Heart right ventricle (tissue), 16 donors: ENCODE results near the gene LPCAT4. TPM values are rescaled to one million over a fixed set of nuclear protein-coding genes. Genes with fewer than 3 reads are reported as not detected.

Experiments used
- ATAC-seq, 8 donors: fragments of 200-7000 bp; cut with Tn5 transposase; one replicate each; pipeline ENCODE4 v1.9.1; 2020; ENCODE audit warnings: mild to moderate bottlenecking in 8 of 8, moderate library complexity in 8 of 8, moderate number of reproducible peaks in 1 of 8
- DNase-seq, 2 donors: peaks; one replicate each; pipeline ENCODE4 v3.0.0-alpha.2; 2020
- H3K27ac ChIP-seq, 10 donors: fragments of 200-600 bp; sonication (generic) in 2 of 10; one replicate each; pipeline versions ENCODE4 v1.5.0 to v1.8.0; 2020 to 2022; ENCODE audit warnings: mild to moderate bottlenecking in 3 of 10
- H3K27me3 ChIP-seq, 7 donors: fragments of 200-600 bp; one replicate each; pipeline ENCODE4 v1.8.0; 2021 to 2022; ENCODE audit warnings: mild to moderate bottlenecking in 2 of 7
- H3K36me3 ChIP-seq, 9 donors: fragments of 200-600 bp; sonication (generic) in 1 of 9; one replicate each; pipeline versions ENCODE4 v1.5.0 to v1.8.0; 2020 to 2022; ENCODE audit warnings: mild to moderate bottlenecking in 2 of 9
- H3K4me1 ChIP-seq, 9 donors: fragments of 200-600 bp; sonication (generic) in 1 of 9; one replicate each; pipeline versions ENCODE4 v1.5.0 to v1.8.0; 2020 to 2022; ENCODE audit warnings: mild to moderate bottlenecking in 4 of 9
- H3K4me3 ChIP-seq, 10 donors: fragments of 200-600 bp; sonication (generic) in 2 of 10; one replicate each; pipeline versions ENCODE4 v1.5.0 to v1.8.0; 2020 to 2022; ENCODE audit warnings: mild to moderate bottlenecking in 7 of 10, moderate library complexity in 2 of 10
- H3K9me3 ChIP-seq, 11 donors: fragments of 200-600 bp in 10 of 11; sonication (generic) in 2 of 11; one replicate each; pipeline versions ENCODE4 v1.5.0 to v1.8.0; 2013 to 2022; ENCODE audit warnings: mild to moderate bottlenecking in 2 of 11, control low read depth in 1 of 11, moderate library complexity in 1 of 11
- WGBS, 2 donors: extraction: QIAGEN DNeasy Blood & Tissue Kit; methylation state at CpG; one replicate each; pipeline ENCODE4 v1.1.7; 2013; ENCODE audit warnings: inconsistent platforms in 1 of 2; 5-methylcytosine and 5-hydroxymethylcytosine counted together
- intact Hi-C, 10 donors: fragments of 100-400 bp; cut with DNase I; formaldehyde crosslinking; loops; one replicate each; pipeline versions ENCODE4 v1.11.1 to v1.14.2; 2022
- polyA plus RNA-seq, 2 donors: library from polyadenylated mRNA; stranded (reverse); fragments of 200-250 nt; gene quantifications; one replicate each; pipeline ENCODE4 v1.2.3, GENCODE V29; 2013
- total RNA-seq, 10 donors: library from RNA; stranded (reverse); fragmentation: NEBNext Ultra II Directional in 3 of 10; extraction: Animal tissue kit (Norgen Biotek cat#: 25700) in 3 of 10; gene quantifications; one replicate each; pipeline versions ENCODE4 v1.2.1 to v1.2.4, GENCODE V29; 2021 to 2023
- TF ChIP-seq, protein P1 (sequence below), 9 donors: fragments of 200-600 bp; sonication (generic) in 2 of 9; IDR thresholded peaks; one replicate each; pipeline versions ENCODE4 v1.5.0 to v1.8.0; 2021 to 2022; ENCODE audit warnings: antibody characterized with exemption in 9 of 9, mild to moderate bottlenecking in 5 of 9, moderate library complexity in 1 of 9
- donor health status: Arrhythmogenic right ventricular cardiomyopathy.
- donor health status: ischemic (EF 13 %, LVEDD 7.1; RV severe dilation, severe dysfunction).
- donor health status: healthy with polysubstance abuse.
- donor health status: DM: no; HTN: yes; CAD: no.
- donor health status: DM: no; HTN: no; CAD: no.
- donor health status: ischemic (EF 25% LVEDD 6.9; RV normal size, moderate dysfunction).
- donor health status: ischemic (EF 25% LVEDD 5.7; RV mildly dilated, moderate dysfunction).
- donor health status: healthy.
- donor health status: DM: yes; HTN: yes; CAD: no.
- donor health status: Ischemic cardiomyopathy.
- donor health status: ischemic (EF 35%, LVEDD 5.7; RV mildly dilated, moderate dysfunction).
- donor health status: nonischemic (EF 11% LVEDD 7.7; RV severe dilation, severe dysfunction).
- donor health status: DM: yes; HTN: yes; CAD: no.
- donor health status: PGD.
- donor health status: ischemic (EF 29% LVEDD 5.4; RV normal size, mild dysfunction).
- donor health status: nonischemic (EF 23%, LVEDD 6.1; RV moderate dilation, normal function).

The LPCAT4 gene
- total and polyA plus RNA-seq, 12 donors: 15.1 to 110 (median 50.6) TPM

DNA sequence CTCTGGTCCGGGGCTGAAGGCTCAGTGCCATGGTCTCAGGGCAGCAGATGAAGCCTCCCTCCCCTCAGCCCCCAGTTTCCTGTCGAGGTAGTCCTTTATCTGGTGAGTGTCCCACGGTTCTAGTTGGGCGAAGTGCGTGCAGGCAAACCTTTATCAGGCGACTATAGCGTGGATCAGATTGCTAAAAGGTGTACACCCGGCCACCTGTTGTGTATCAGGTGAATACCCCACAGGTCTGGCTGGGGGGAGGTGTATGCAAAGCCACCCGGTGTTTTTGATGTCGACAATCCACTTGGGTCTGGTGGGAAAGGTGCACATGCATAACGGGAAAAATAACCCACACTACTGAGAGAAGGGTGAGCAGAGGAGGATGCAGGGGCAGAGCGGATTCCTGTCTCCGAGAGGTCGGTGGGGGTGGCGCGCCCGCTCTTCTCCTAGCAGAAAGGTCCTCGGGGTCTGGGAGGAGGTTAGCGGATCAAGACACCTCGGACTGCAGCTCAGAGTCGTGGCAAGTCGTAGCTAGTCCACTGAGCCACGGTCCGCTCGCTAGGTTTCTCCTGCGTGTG lies 29.9 kb downstream of the LPCAT4 start:
- Histone ChIP-seq H3K27me3 (no peaks in the 10 kb centered on the region), H3K36me3 (peaks cover 0 to 35% (median 5%) of the 10 kb centered on the region in 9 donors), H3K27ac (peak overlapping the region; percentile 83 to 99 (median 94)), H3K9me3 (no peaks in the 10 kb centered on the region), H3K4me1 (peaks cover 7 to 91% (median 48%) of the 10 kb centered on the region in 9 donors), H3K4me3 (peak overlapping the region; percentile 79 to 95 (median 92))
- DNase-seq: no peak
- intact Hi-C loops: loop anchor here in 2 of 10 donors (1.0 to 10.0 kb wide), 3 partner anchors 80 to 112 kb away; partner anchors contain the start of gene EMC4 (in 1 of the 2)
- ATAC-seq: peak in 7 of 8 donors; percentile 17 to 67 (median 39)
- WGBS, 2 donors: 2% methylated on average over 26 of the region's 26 CpGs
- TF ChIP-seq, protein P1, sequence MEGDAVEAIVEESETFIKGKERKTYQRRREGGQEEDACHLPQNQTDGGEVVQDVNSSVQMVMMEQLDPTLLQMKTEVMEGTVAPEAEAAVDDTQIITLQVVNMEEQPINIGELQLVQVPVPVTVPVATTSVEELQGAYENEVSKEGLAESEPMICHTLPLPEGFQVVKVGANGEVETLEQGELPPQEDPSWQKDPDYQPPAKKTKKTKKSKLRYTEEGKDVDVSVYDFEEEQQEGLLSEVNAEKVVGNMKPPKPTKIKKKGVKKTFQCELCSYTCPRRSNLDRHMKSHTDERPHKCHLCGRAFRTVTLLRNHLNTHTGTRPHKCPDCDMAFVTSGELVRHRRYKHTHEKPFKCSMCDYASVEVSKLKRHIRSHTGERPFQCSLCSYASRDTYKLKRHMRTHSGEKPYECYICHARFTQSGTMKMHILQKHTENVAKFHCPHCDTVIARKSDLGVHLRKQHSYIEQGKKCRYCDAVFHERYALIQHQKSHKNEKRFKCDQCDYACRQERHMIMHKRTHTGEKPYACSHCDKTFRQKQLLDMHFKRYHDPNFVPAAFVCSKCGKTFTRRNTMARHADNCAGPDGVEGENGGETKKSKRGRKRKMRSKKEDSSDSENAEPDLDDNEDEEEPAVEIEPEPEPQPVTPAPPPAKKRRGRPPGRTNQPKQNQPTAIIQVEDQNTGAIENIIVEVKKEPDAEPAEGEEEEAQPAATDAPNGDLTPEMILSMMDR (IDR thresholded peaks at IDR 0.05): no peak

DNA sequence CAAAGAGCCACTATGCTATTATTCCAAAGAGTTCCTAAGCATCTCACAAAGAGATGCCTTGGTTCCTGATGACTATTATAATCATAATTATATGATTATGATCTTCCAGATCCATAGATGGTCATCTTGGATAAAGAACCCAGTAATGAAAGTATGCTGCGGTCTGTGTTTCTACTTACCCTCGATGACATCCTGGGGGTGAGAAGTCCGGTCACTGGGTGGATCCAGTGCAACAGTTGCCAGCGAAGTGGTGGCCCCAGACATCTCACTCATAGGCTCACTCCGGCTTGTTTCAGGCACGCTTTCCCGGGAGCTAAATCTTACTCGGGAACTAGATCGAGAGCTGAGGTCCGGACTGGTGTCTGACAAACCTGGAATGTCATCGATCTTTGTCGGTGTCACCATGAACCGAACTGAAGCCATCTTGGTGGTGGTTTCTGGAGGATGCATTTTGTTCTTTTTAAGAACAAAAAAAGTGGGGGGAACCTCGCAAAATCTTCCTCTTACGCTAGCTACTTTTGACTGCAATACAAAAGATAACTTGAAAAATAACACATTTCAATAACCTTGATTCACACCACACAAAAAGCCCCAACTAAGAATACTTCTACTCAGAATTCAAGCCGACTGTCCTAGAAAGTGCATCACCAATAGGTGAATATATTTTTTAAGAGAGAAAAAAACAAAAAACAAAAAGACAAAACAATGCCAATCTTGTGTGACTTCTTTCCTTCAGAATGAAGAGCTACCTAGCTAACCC lies 30.6 kb downstream of the LPCAT4 start:
- H3K4me3 ChIP-seq: peak overlapping the region in 9 of 10 donors; percentile 79 to 95 (median 92)
- WGBS, 2 donors: 81 to 84% methylated on average over 16 of the region's 16 CpGs
- ATAC-seq: no peak
- DNase-seq: no peak
- H3K27ac ChIP-seq: peak overlapping the region in 9 of 10 donors; percentile 83 to 99 (median 96)
- intact Hi-C loops: loop anchor here in 2 of 10 donors (5.0 to 10.0 kb wide), 2 partner anchors 79 to 82 kb away; no protein-coding TSS in a partner anchor
- no peaks in the 10 kb centered on the region for H3K9me3 ChIP-seq
- peaks cover 7 to 85% (median 41%) of the 10 kb centered on the region in 9 donors for H3K4me1 ChIP-seq
- TF ChIP-seq, protein P1 (IDR thresholded peaks at IDR 0.05): no peak
- peaks cover 0 to 30% (median 5%) of the 10 kb centered on the region in 9 donors for H3K36me3 ChIP-seq
- no peaks in the 10 kb centered on the region for H3K27me3 ChIP-seq

DNA sequence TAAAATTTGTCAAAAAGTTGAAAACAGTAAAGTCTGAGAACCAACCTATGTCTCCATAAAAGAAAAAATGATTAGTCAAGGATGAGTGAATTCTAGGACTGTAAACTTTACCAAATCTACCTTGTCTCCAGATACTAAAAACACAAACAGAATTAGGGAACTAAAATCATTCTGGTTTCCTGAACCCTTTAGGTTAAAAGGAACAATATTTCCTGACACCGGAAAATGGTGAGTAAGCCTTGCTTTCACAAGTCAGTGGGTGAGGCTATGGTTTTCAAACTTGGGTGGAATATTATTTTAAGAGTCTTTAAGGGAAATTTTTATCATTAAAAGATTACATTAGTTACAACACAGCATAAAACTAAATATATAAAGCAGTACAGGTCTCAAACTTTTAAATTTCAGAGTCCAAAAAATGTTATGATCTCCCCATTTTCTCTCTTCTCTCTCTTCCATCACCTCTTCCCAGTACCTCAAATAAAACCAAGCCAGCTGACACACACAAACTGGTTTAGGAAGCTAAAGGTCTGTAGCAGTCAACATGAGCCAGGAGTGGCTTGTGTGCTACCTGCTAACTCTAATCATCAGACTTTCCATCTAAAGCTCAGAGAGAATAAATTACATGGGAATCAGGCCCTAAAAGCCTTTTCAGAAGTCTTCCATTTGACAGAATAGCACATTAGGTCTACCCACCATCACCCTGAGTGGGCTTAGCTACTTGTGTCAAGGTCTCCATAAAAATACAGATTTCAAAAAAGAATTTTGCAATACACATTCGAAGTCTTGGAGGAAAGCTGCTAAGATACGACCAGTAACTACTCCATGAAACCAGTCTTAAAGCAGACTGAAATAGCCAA lies 31.6 kb downstream of the LPCAT4 start:
- peaks cover 7 to 75% (median 40%) of the 10 kb centered on the region in 9 donors for H3K4me1 ChIP-seq
- TF ChIP-seq, protein P1 (IDR thresholded peaks at IDR 0.05): no peak
- intact Hi-C loops: loop anchor here in 2 of 10 donors (5.0 to 10.0 kb wide), 2 partner anchors 78 to 81 kb away; no protein-coding TSS in a partner anchor
- whole genome bisulfite sequencing, 2 donors: 75 to 80% methylated on average over 3 of the region's 3 CpGs
- H3K27me3 ChIP-seq: no peaks in the 10 kb centered on the region
- DNase-seq: no peak
- H3K4me3 ChIP-seq: peak overlapping the region in 7 of 10 donors; percentile 4 to 95 (median 87)
- peaks cover 0 to 20% (median 3%) of the 10 kb centered on the region in 9 donors for H3K36me3 ChIP-seq
- H3K9me3 ChIP-seq: no peaks in the 10 kb centered on the region
- ATAC-seq: peak in 1 of 8 donors; percentile 26
- peak overlapping the region in 8 of 10 donors; percentile 36 to 99 (median 78) for H3K27ac ChIP-seq
